Measurements from ENCODE around the gene PDE6G. TPM values are rescaled to one million over a fixed set of nuclear protein-coding genes. Genes with fewer than 3 reads are reported as not detected.
"Not testable (repeated sequence)": the region's sequence is repeated elsewhere in the genome, so short reads cannot be mapped to it uniquely, and the experiment has no call there.

The PDE6G gene
- total and polyA plus RNA-seq, 2 of the 13 experiments (the other 11 are each of a cell fraction or from before 2014, with no cell fraction given), result 1.4 to 6.7 TPM

GRCh38 chr17:81621494-81622130 lies 34.7 kb downstream of the PDE6G start:
- H3K4me3 ChIP-seq (replicated peaks in 1 of 3; ENCODE audit: insufficient read depth in 1 of 3, low read depth in 2 of 3, low read length in 3 of 3), result no peak overlapping the region
- BruUV-seq (replicated peaks), result TSS peak; percentile 21
- no peak for FAIRE-seq
- CTCF ChIA-PET (ENCODE audit: low intra/inter-chr PET ratio, low total read pairs), result no interaction called here
- in situ Hi-C loops (cut with HindIII; ENCODE audit: extremely low pct_ligation_motif_present, low pct_unique_long_range_greater_than_20kb) (no loop called here), intact Hi-C loops (cut with micrococcal nuclease; ENCODE audit: unreplicated experiment) (no loop called here)
- no peaks in the 10 kb centered on the region for H3K27me3 ChIP-seq (ENCODE audit: control insufficient read depth in 1 of 2, insufficient read depth in 2 of 2, low read length in 2 of 2)
- no peak for DNase-seq (ENCODE audit: low spot score)
- no peaks in the 10 kb centered on the region for H3K9me3 ChIP-seq (ENCODE audit: low read length)
- H3K36me3 ChIP-seq (replicated peaks in 1 of 2; ENCODE audit: control insufficient read depth in 1 of 2, insufficient read depth in 2 of 2, low read length in 2 of 2), result peaks cover 35 to 74% of the 10 kb centered on the region in 2 experiments
- H3K9ac ChIP-seq (ENCODE audit: insufficient read depth, low read depth, low read length), result no peak overlapping the region
- H4K20me1 ChIP-seq (ENCODE audit: insufficient read depth, low read length), result peaks cover 4% of the 10 kb centered on the region; the same call in 1 of the 2 replicates
- no peak overlapping the region for H2AFZ ChIP-seq (ENCODE audit: low read length)
- TF ChIP-seq NFE2L1 (CRISPR knock-in tag; IDR thresholded peaks at IDR 0.05; ENCODE audit: borderline replicate concordance) (no peak), ZBTB38 (CRISPR knock-in tag; IDR thresholded peaks at IDR 0.05) (0 out of 2 replicates have a peak, but pooled peaks have one; percentile 25)
- POLR2A ChIA-PET, result no interaction called here
- peaks cover 11% of the 10 kb centered on the region for H3K79me2 ChIP-seq (ENCODE audit: insufficient read depth, low read length)
- H3K27ac ChIP-seq (ENCODE audit: extremely low read length, insufficient read depth, low read length), result no peak overlapping the region
- no peaks in the 10 kb centered on the region for H3K4me1 ChIP-seq (ENCODE audit: insufficient read depth, low read length)
- H3K4me2 ChIP-seq (ENCODE audit: low read depth, low read length), result no peak overlapping the region
- 91% methylated on average over 11 of the region's 11 CpGs for WGBS (ENCODE audit: low lambda C conversion rate)
- ATAC-seq, result peak; percentile 31; the same call in 1 of the 3 replicates

- BruUV-seq (replicated peaks), result not testable (repeated sequence)
- H3K79me2 ChIP-seq (ENCODE audit: insufficient read depth, low read length), result peaks cover 24% of the 10 kb centered on the region
These were observed 38.0 kb downstream of the PDE6G start for GRCh38 chr17:81618307-81618706.

More at GRCh38 chr17:81618307-81618706, 38.0 kb downstream of the PDE6G start:
- WGBS (ENCODE audit: low lambda C conversion rate), result 99% methylated on average over 23 of the region's 36 CpGs
- intact Hi-C loops (cut with micrococcal nuclease; ENCODE audit: unreplicated experiment); FAIRE-seq; CTCF ChIA-PET (ENCODE audit: low intra/inter-chr PET ratio, low total read pairs); H3K9ac ChIP-seq (ENCODE audit: insufficient read depth, low read depth, low read length); in situ Hi-C loops (cut with HindIII; ENCODE audit: extremely low pct_ligation_motif_present, low pct_unique_long_range_greater_than_20kb); H4K20me1 ChIP-seq (ENCODE audit: insufficient read depth, low read length); H3K27me3 ChIP-seq (ENCODE audit: control insufficient read depth in 1 of 2, insufficient read depth in 2 of 2, low read length in 2 of 2); H3K4me3 ChIP-seq (replicated peaks in 1 of 3; ENCODE audit: insufficient read depth in 1 of 3, low read depth in 2 of 3, low read length in 3 of 3); DNase-seq (ENCODE audit: low spot score); H2AFZ ChIP-seq (ENCODE audit: low read length); H3K4me2 ChIP-seq (ENCODE audit: low read depth, low read length); H3K9me3 ChIP-seq (ENCODE audit: low read length); ATAC-seq; POLR2A ChIA-PET; H3K27ac ChIP-seq (ENCODE audit: extremely low read length, insufficient read depth, low read length): not testable (repeated sequence)
- H3K36me3 ChIP-seq (replicated peaks in 1 of 2; ENCODE audit: control insufficient read depth in 1 of 2, insufficient read depth in 2 of 2, low read length in 2 of 2), result peaks cover 39 to 68% of the 10 kb centered on the region in 2 experiments
- H3K4me1 ChIP-seq (ENCODE audit: insufficient read depth, low read length), result peaks cover 15% of the 10 kb centered on the region
